CD4-positive, alpha-beta T cell treated with Interleukin-17A for 1 hour (primary cell): ENCODE data around the gene TWIST2.

Experiments used
- DNase-seq: peaks from one replicate; pipeline ENCODE4 v3.0.0-alpha.2; 2020

TWIST2 gene

GRCh38 chr2:238859636-238860347 lies 11.9 kb downstream of the TWIST2 start:
- no peak for DNase-seq

- DNase-seq, result no peak
Observed at GRCh38 chr2:238861013-238861730, 13.3 kb downstream of the TWIST2 start.

- DNase-seq, result no peak
Observed at GRCh38 chr2:238861766-238862315, 14.0 kb downstream of the TWIST2 start.

GRCh38 chr2:238862701-238863100 lies 14.8 kb downstream of the TWIST2 start:
- no peak for DNase-seq

GRCh38 chr2:238863231-238863630 lies 15.3 kb downstream of the TWIST2 start:
- DNase-seq, result no peak

- no peak for DNase-seq
Observed at GRCh38 chr2:238863749-238864206, 15.9 kb downstream of the TWIST2 start.

- DNase-seq, result no peak
Observed at GRCh38 chr2:238864207-238865014, 16.5 kb downstream of the TWIST2 start.

GRCh38 chr2:238865015-238865719 lies 17.3 kb downstream of the TWIST2 start:
- no peak for DNase-seq

GRCh38 chr2:238865744-238866355 lies 18.0 kb downstream of the TWIST2 start:
- DNase-seq, result no peak

GRCh38 chr2:238866656-238867277 lies 18.9 kb downstream of the TWIST2 start:
- no peak for DNase-seq

- no peak for DNase-seq
Observed at GRCh38 chr2:238868067-238868524, 20.2 kb downstream of the TWIST2 start.

GRCh38 chr2:238868616-238869292 lies 20.9 kb downstream of the TWIST2 start:
- DNase-seq, result no peak

GRCh38 chr2:238869293-238870124 lies 21.6 kb downstream of the TWIST2 start:
- no peak for DNase-seq

GRCh38 chr2:238870261-238870660 lies 22.4 kb downstream of the TWIST2 start:
- no peak for DNase-seq

- no peak for DNase-seq
Observed at GRCh38 chr2:238872026-238872425, 24.1 kb downstream of the TWIST2 start.

GRCh38 chr2:238872628-238873380 lies 24.9 kb downstream of the TWIST2 start:
- no peak for DNase-seq

- no peak for DNase-seq
Observed at GRCh38 chr2:238873381-238873801, 25.5 kb downstream of the TWIST2 start.

- DNase-seq, result no peak
Observed at GRCh38 chr2:238873841-238874240, 26.0 kb downstream of the TWIST2 start.
